GM12878 (cell line): ENCODE data around the gene KIFAP3. TPM values are rescaled to one million over a fixed set of nuclear protein-coding genes. Genes with fewer than 3 reads are reported as not detected.
A peak's percentile ranks its signal among the peaks of the same experiment; 100 is the strongest.

Experiments used
- ATAC-seq: fragments of 200-7000 bp; cut with Tn5 transposase; 3 replicates; pipeline ENCODE4 v1.9.1; 2020; ENCODE audit warnings: mild to moderate bottlenecking, moderate library complexity
- BruUV-seq: library from RNA; stranded (reverse); fragments of 400-500 nt; replicated peaks from 2 replicates; lab custom pipeline; 2021; lab: Mats Ljungman, UMichigan
- CTCF ChIA-PET: fragments of 300-600 bp; sonication (Branson Sonifier 250); formaldehyde crosslinking; extraction: SDS; loops from one replicate; lab custom pipeline; 2021; ENCODE audit warnings: inconsistent platforms; lab: Yijun Ruan, JAX
- POLR2A ChIA-PET: fragments of 350-600 bp; formaldehyde crosslinking; extraction: SDS; loops from one replicate; lab custom pipeline; 2021; ENCODE audit warnings: inconsistent platforms; lab: Charles Lee
- RAD21 ChIA-PET: fragments of 300-600 bp; sonication (Branson Sonifier 250); formaldehyde crosslinking; loops from one replicate; lab custom pipeline; 2023; ENCODE audit warnings: antibody characterized with exemption; ENCODE audit not compliant: unreplicated experiment; lab: Charles Lee
- SMC1A ChIA-PET: fragments of 300-600 bp; sonication (Branson Sonifier 250); formaldehyde crosslinking; loops from one replicate; lab custom pipeline; 2023; ENCODE audit not compliant: unreplicated experiment, uncharacterized antibody; lab: Charles Lee
- DNase-seq: peaks from one replicate; pipeline ENCODE4 v3.0.0-alpha.2; 2011; ENCODE audit warnings: low read depth, low spot score
- FAIRE-seq: peaks from 3 replicates; lab custom pipeline; 2011; peaks lifted over from hg19 to GRCh38; lab: Jason Lieb, UNC
- H2AFZ ChIP-seq: 2 replicates; pipeline ENCODE4 v1.6.0; 2011; ENCODE audit warnings: low read depth, low read length, control low read depth; ENCODE audit not compliant: control insufficient read depth
- H3K27ac ChIP-seq: 2 replicates; pipeline ENCODE4 v1.5.1; 2011; ENCODE audit warnings: control low read depth; ENCODE audit not compliant: control insufficient read depth, insufficient read depth
- H3K27me3 ChIP-seq, 2 experiments: replicated peaks in 1 of 2; 2 replicates each; pipeline versions ENCODE4 v1.6.0 to v1.6.1; 2011; ENCODE audit warnings: low read length in 1 of 2; ENCODE audit not compliant: control insufficient read depth in 2 of 2, insufficient read depth in 2 of 2
- H3K36me3 ChIP-seq, 2 experiments: 2 replicates each; pipeline ENCODE4 v1.5.1; 2011; ENCODE audit warnings: low read length in 1 of 2; ENCODE audit not compliant: control insufficient read depth in 2 of 2, insufficient read depth in 2 of 2
- H3K4me1 ChIP-seq: 2 replicates; pipeline ENCODE4 v1.6.1; 2011; ENCODE audit warnings: mild to moderate bottlenecking, low read length, moderate library complexity, mixed read lengths; ENCODE audit not compliant: control insufficient read depth, insufficient read depth
- H3K4me2 ChIP-seq: 2 replicates; pipeline ENCODE4 v1.6.0; 2011; ENCODE audit warnings: control low read depth; ENCODE audit not compliant: control insufficient read depth, insufficient read depth
- H3K4me3 ChIP-seq: fragments of 200-600 bp; sonication (generic); 2 replicates; pipeline ENCODE4 v1.5.1; 2016
- H3K79me2 ChIP-seq: 2 replicates; pipeline ENCODE4 v1.6.0; 2011; ENCODE audit warnings: low read length; ENCODE audit not compliant: control insufficient read depth, insufficient read depth
- H3K9ac ChIP-seq: 2 replicates; pipeline ENCODE4 v1.8.0; 2011; ENCODE audit warnings: low read length, control low read depth, mixed read lengths; ENCODE audit not compliant: control insufficient read depth, insufficient read depth
- H3K9me3 ChIP-seq: replicated peaks from 3 replicates; pipeline ENCODE4 v1.5.1; 2011; ENCODE audit warnings: mild to moderate bottlenecking, low read length; ENCODE audit not compliant: control insufficient read depth, insufficient read depth
- H4K20me1 ChIP-seq: 2 replicates; pipeline ENCODE4 v1.6.0; 2011; ENCODE audit not compliant: control insufficient read depth, insufficient read depth
- E2F4 ChIP-seq: IDR thresholded peaks from 2 replicates; pipeline ENCODE4 v1.6.1; 2012; ENCODE audit warnings: low read depth, low read length, improper control_type of control experiment
- ESRRA ChIP-seq: IDR thresholded peaks from 2 replicates; pipeline ENCODE4 v1.6.1; 2012; ENCODE audit warnings: mild to moderate bottlenecking, low read length, improper control_type of control experiment
- ETV6 ChIP-seq, 2 experiments: fragments of 450-650 bp in 1 of 2; IDR thresholded peaks in 1 of 2; conservative IDR thresholded peaks in 1 of 2; 2 replicates each; pipeline ENCODE4 v1.6.1; 2014; ENCODE audit warnings: antibody characterized with exemption in 1 of 2, borderline replicate concordance in 1 of 2, low read depth in 1 of 2, mild to moderate bottlenecking in 1 of 2, moderate library complexity in 1 of 2
- FOS ChIP-seq: IDR thresholded peaks from 3 replicates; pipeline ENCODE4 v1.6.1; 2011; ENCODE audit warnings: borderline replicate concordance; ENCODE audit not compliant: insufficient read length; ENCODE audit errors: extremely low read depth
- KAT2A ChIP-seq: conservative IDR thresholded peaks from 2 replicates; pipeline ENCODE4 v1.6.1; 2011; ENCODE audit warnings: low read depth, low read length; ENCODE audit not compliant: control insufficient read depth
- KLF5 ChIP-seq: fragments of 450-650 bp; IDR thresholded peaks from 2 replicates; pipeline ENCODE4 v1.6.1; 2014; ENCODE audit warnings: mild to moderate bottlenecking; ENCODE audit not compliant: partially characterized antibody
- RAD21 ChIP-seq: IDR thresholded peaks from 2 replicates; pipeline ENCODE4 v1.6.1; 2011; ENCODE audit warnings: mild to moderate bottlenecking, low read depth, low read length, moderate library complexity; ENCODE audit not compliant: insufficient read depth
- REST ChIP-seq: IDR thresholded peaks from 2 replicates; pipeline ENCODE4 v1.6.1; 2012; ENCODE audit warnings: mild to moderate bottlenecking, low read depth, low read length
- SKIL ChIP-seq: fragments of 450-650 bp; IDR thresholded peaks from 2 replicates; pipeline ENCODE4 v1.6.1; 2017; ENCODE audit warnings: mild to moderate bottlenecking, low read depth, inconsistent platforms; ENCODE audit not compliant: poor library complexity, severe bottlenecking
- SMC3 ChIP-seq: IDR thresholded peaks from 2 replicates; pipeline ENCODE4 v1.6.1; 2011; ENCODE audit warnings: low read length, improper control_type of control experiment, borderline replicate concordance
- TARDBP ChIP-seq: IDR thresholded peaks from 2 replicates; pipeline ENCODE4 v1.6.1; 2016; ENCODE audit warnings: borderline replicate concordance
- WGBS: methylation state at CpG from one replicate; pipeline ENCODE4 v1.1.6; 2016; ENCODE audit warnings: low lambda C conversion rate; ENCODE audit not compliant: insufficient replicate concordance, insufficient coverage; ENCODE audit errors: missing lambda C conversion rate; 5-methylcytosine and 5-hydroxymethylcytosine counted together
- in situ Hi-C: fragments of 300-500 bp; cut with MboI; formaldehyde crosslinking; loops from 9 replicates; pipeline ENCODE4 v1.14.3; 2018; ENCODE audit warnings: mixed read lengths
- intact Hi-C: fragments of 100-400 bp; cut with micrococcal nuclease; formaldehyde crosslinking; loops from one replicate; pipeline ENCODE4 v1.14.2; 2022; ENCODE audit not compliant: unreplicated experiment
- polyA plus RNA-seq, 11 experiments: library from polyadenylated mRNA; depleted of rRNA in 4 of 11; unstranded in 6 of 11; stranded (reverse) in 5 of 11; fragments of >200 nt; fragmentation: Nextera tagmentation in 4 of 11; fragmentation: Illumina TruSeq in 1 of 11; extraction: Ambion mirVana in 4 of 11; extraction: Trizol in 1 of 11; gene quantifications; 1 replicate in 1 of 11; 2 replicates in 10 of 11; pipeline versions ENCODE4 v1.2.1 to v1.2.3, GENCODE V29; 2011 to 2016; ENCODE audit warnings: inconsistent platforms in 2 of 11, missing spikeins in 2 of 11, low read depth in 1 of 11
- total RNA-seq, 4 experiments: library from RNA; depleted of rRNA in 3 of 4; stranded (reverse); fragments of >200 nt in 3 of 4; fragmentation: Illumina TruSeq in 1 of 4; extraction: Trizol in 1 of 4; gene quantifications; 2 replicates each; pipeline versions ENCODE4 v1.2.1 to v1.2.3, GENCODE V29; 2013 to 2021
- TF ChIP-seq, protein P1 (sequence below): fragments of 450-650 bp; IDR thresholded peaks from 2 replicates; pipeline ENCODE4 v1.6.1; 2017; ENCODE audit warnings: mild to moderate bottlenecking

The KIFAP3 gene
- total and polyA plus RNA-seq, 10 of the 15 experiments (the other 5 are each of a cell fraction or from before 2014, with no cell fraction given), result 13.7 to 100 (median 18.9) TPM

- TF ChIP-seq REST, result no peak
Measured at GRCh38 chr1:170012920-170013319, 61.6 kb downstream of the KIFAP3 start (continued).

DNA sequence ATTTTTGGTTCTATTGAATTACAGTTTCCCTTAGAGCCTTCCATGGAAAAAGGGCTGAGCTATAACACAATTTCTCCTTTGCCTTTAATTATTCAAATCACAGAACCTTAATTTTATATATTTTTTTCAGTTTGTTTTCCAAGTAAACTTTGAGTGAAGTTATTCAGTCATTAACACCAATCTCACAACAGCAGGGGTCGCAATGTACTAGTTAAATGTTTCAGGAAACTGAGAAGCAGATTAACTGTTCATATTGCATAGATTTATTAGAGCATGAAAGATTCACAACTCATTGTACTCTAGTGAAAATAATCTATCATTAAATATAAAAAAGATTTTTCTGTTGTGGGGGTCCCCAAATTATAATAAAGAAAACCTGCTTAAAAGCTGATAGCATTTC, 64.1 kb downstream of the KIFAP3 start:
- no peaks in the 10 kb centered on the region for H4K20me1 ChIP-seq
- H3K27me3 ChIP-seq, result no peaks in the 10 kb centered on the region
- ChIA-PET POLR2A (interaction anchor here (1.1 kb wide), 1 partner anchor 57 kb away, joined by 3 read pairs; no protein-coding TSS in a partner anchor), RAD21 (interaction anchor here (0.7 to 2.1 kb wide), 6 partner anchors 8 to 681 kb away, joined by 3 to 5 read pairs (median 4); no protein-coding TSS in a partner anchor), CTCF (interaction anchor here (0.7 to 3.4 kb wide), 8 partner anchors 56 to 754 kb away, joined by 3 to 19 read pairs (median 4); partner anchors contain the start of gene KIFAP3), SMC1A (interaction anchor here (0.9 to 2.4 kb wide), 11 partner anchors 10 to 865 kb away, joined by 3 to 11 read pairs (median 4); no protein-coding TSS in a partner anchor)
- H3K79me2 ChIP-seq, result no peaks in the 10 kb centered on the region
- 96% methylated on average over 1 of the region's 1 CpG for WGBS
- ATAC-seq, result peak; percentile 53; the same call in 2 of the 3 replicates
- H3K4me3 ChIP-seq, result no peak overlapping the region
- no peak overlapping the region for H2AFZ ChIP-seq
- BruUV-seq, result no TSS peak
- DNase-seq, result no peak
- intact Hi-C loops (loop anchor here (5.0 kb wide), 1 partner anchor 62 kb away; the partner anchor contains the start of gene KIFAP3), in situ Hi-C loops (no loop called here)
- no peak overlapping the region for H3K4me2 ChIP-seq
- no peak overlapping the region for H3K27ac ChIP-seq
- H3K4me1 ChIP-seq, result no peaks in the 10 kb centered on the region
- no peaks in the 10 kb centered on the region; the same call in 2 of the 3 replicates for H3K9me3 ChIP-seq
- H3K9ac ChIP-seq, result no peak overlapping the region
- no peak for FAIRE-seq
- no peaks in the 10 kb centered on the region; a peak in 1 of 4 replicates for H3K36me3 ChIP-seq
- TF ChIP-seq KAT2A, result no peak
- TF ChIP-seq, protein P1, sequence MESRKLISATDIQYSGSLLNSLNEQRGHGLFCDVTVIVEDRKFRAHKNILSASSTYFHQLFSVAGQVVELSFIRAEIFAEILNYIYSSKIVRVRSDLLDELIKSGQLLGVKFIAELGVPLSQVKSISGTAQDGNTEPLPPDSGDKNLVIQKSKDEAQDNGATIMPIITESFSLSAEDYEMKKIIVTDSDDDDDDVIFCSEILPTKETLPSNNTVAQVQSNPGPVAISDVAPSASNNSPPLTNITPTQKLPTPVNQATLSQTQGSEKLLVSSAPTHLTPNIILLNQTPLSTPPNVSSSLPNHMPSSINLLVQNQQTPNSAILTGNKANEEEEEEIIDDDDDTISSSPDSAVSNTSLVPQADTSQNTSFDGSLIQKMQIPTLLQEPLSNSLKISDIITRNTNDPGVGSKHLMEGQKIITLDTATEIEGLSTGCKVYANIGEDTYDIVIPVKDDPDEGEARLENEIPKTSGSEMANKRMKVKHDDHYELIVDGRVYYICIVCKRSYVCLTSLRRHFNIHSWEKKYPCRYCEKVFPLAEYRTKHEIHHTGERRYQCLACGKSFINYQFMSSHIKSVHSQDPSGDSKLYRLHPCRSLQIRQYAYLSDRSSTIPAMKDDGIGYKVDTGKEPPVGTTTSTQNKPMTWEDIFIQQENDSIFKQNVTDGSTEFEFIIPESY, result no peak
- no peak for TF ChIP-seq E2F4
- no peak for TF ChIP-seq TARDBP
- TF ChIP-seq SMC3, result peak; percentile 62; the same call in 1 of the 2 replicates
- no peak for TF ChIP-seq ETV6 (conservative IDR thresholded peaks at IDR 0.05 in 1 of 2, IDR thresholded peaks at IDR 0.05 in 1 of 2; ENCODE audit: borderline replicate concordance in 1 of 2, low read depth in 1 of 2)
- no peak for TF ChIP-seq ESRRA
- TF ChIP-seq FOS, result no peak
- TF ChIP-seq RAD21, result peak; percentile 84
- TF ChIP-seq KLF5, result no peak
- TF ChIP-seq SKIL, result no peak
